HG03175 (cell line): ENCODE measurements around the gene AKT2.

Experiments used
- ATAC-seq: cut with Tn5 transposase; IDR thresholded peaks from one replicate; pipeline ENCODE4 v1.9.1; 2021; ENCODE audit warnings: mild to moderate bottlenecking, moderate library complexity; ENCODE audit not compliant: unreplicated experiment

The AKT2 gene

DNA sequence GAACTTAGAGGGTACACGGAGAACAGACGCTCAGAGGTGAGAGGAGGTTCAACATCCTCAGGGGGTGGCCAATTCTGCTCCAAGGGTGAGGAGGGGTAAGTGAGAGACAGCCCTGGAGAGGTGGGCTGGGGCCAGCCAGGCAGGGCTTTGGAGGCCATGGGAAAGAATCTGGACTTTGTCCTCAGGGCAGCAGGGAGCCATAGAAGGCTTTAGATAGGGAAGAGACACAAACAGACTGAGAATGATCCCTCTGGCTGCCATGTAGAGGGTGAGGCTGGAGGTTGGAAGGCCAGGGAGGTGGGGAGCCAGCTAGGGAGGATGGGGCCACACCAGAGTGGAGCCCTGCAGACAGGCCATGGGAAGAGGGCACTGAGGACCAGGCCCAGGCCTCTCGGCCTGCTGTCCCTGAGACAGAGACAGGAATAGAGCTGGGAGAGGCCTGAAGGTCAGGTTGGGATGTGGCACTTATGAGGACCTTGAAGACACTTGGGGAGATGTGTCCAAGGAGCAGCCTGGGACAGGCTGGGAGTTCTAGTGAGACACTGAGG, 29.5 kb downstream of the AKT2 start:
- ATAC-seq, result no peak

- no peak for ATAC-seq
These were observed 30.3 kb downstream of the AKT2 start for GRCh38 chr19:40254714-40255418.

DNA sequence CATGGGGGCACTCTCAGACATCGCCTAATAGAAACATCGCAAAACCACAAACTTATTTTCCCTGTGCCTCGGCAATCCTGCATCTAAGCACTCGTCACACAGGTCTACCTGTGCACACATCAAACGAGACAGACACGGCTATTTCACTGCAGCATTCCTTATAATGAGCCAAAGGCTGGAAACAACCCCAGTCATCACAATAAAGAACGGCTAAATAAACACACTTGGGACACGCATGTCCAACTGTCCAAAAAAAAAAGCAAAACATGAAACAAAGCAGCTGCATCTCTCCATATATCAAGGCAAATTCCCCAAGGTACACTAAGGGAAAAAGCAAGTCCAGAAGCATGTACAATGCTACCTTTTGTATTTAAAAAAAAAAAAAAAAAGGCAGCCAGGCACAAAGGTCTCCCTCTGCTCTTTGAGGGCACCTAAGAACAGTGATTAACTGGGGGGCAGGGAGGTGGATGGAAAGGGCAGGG, 31.5 kb downstream of the AKT2 start:
- ATAC-seq, result no peak

DNA sequence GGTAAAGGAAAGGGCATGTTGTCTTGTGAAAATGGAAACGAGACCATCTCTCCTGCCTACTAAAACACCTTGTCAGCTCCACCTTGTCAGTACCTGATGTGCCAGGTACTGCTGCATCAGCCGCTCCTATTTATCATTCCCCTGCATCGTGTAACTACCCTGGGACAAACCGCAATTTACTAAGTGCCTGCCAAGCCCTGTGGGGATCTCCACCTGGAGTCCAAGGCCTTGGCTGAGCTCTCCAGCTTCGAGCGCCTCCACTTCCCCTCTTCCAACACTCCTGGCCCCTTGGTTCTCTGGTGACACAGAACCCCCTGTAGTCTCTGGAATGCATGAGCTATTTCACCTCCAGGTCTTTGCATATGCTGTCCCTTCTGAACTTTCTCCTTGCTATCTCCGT, 32.8 kb downstream of the AKT2 start:
- no peak for ATAC-seq

- no peak for ATAC-seq
These were observed 33.2 kb downstream of the AKT2 start for GRCh38 chr19:40251991-40252390.

- ATAC-seq, result no peak
These were observed 33.9 kb downstream of the AKT2 start for GRCh38 chr19:40251244-40251643.

DNA sequence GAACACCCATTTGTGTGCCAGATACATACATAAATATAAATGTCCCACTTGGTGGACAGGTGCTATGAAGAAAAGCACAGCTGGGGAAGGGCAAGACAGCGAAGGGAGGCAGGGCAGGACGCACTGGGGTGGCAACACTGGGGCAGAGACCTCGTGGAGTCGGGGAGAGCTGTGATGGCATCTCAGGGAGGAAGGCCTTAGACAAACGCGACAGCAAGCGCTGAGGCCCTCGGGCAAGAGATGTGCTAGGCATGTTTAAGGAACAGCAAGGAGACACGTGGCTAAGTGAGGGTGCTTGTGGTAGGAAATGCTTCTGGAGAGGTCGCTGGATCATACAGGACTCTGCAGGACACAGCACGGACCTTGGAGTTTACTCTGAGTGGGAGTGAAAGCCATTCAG, 35.4 kb downstream of the AKT2 start:
- ATAC-seq, result no peak

- ATAC-seq, result no peak
These were observed 35.9 kb downstream of the AKT2 start for GRCh38 chr19:40249201-40249600.

DNA sequence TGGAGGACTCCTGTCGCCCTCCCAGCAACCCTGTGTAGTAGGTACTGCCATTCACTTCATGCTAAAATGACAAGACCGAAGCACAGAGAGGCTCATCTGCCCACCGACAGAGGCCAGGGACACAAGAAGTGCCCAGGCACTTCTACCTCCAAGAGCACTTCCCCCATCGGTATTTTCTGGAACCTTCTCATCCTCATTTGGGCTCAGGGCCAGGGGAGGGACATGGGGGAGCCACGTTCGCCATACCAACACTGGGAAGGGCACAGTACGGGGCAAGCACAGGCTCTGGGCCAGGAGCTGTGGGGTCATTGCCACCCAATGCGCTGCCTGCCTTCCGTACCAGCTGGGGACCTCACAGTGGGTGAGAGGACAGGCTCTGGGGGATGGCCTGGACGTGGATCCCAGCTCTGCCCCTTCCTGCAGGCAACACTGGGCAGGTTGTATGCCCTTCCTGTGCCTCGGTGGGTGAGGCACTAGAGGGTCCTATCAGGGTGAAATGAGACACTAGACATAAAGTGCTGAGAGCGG, 37.3 kb downstream of the AKT2 start:
- ATAC-seq, result no peak

DNA sequence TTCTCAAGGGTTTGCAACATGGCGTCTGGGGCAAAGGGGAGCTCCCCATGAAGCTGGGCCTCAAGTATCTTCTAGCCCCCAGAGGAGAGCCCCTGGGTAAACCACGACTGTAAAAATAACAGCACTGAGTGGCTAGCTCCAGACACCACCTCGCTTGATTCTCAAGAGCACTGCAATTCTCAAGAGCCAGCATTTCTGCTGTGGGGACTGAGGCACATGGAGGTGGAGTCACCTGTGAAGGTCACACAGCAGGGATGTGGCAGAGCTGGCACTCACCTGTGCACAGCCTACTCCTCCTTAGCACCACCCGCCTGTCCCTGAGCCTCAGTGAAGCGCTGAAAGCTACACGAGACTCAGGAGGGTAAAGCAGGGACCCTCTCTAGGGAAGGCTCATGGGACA, 38.0 kb downstream of the AKT2 start:
- no peak for ATAC-seq

- no peak for ATAC-seq
These were observed 38.7 kb downstream of the AKT2 start for GRCh38 chr19:40246292-40247073.

- no peak for ATAC-seq
These were observed 39.5 kb downstream of the AKT2 start for GRCh38 chr19:40245506-40246128.

- no peak for ATAC-seq
These were observed 40.4 kb downstream of the AKT2 start for GRCh38 chr19:40244579-40245317.

GRCh38 chr19:40243181-40243580, 42.0 kb downstream of the AKT2 start:
- ATAC-seq, result no peak

- no peak for ATAC-seq
These were observed 42.7 kb downstream of the AKT2 start for GRCh38 chr19:40242480-40242879.

- ATAC-seq, result no peak
These were observed 43.2 kb downstream of the AKT2 start for GRCh38 chr19:40241809-40242384.

DNA sequence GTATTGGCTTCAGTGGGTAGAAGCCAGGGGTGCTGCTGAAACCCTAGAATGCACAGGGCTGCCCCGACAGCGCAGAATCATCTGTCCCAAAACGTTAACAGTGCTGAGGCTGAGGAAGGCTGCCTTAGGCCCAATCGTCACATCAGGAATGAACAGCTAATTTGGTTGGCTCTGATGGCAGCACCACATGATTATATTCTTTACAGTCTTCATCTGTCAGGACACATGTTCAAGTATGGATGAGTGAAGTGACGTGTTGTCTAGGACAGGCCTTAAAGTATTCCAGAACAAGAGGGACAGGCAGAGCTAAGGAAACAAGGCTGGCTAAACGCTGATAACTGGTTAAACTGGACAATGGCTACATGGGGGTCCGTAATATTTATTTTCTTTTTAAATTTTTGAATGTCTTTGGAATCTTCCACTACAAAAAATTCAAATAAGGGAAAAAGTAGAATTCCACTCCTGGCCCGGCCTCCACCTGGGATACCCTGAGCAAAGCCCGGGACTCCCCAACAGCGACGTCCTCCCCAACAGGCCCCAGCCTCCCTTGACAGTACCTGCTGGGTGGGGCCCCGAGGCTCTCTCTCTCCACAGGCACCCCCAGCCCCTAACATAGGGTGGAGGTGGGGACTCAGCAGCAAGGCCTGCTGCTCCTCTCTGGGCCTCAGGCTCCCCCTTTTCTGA, 43.9 kb downstream of the AKT2 start:
- no peak for ATAC-seq

DNA sequence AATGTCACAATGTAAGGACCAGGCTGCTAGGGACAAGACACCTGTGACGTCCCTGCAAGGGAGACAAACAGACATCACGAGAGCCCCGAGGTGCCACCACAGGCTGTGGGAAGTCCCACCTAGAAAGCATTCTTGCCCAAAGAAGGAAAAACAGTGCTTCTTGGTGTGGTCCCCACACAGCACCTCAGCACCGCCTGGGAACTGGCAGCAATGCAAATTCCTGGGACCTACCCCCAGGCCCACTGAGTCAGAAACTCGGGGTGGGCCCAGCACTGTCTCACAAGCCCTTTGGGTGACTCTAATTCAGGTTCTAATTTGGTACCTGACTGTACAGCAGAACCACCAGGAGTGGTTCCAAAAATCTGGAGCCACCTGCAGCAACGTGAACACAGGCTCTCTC, 44.8 kb downstream of the AKT2 start:
- no peak for ATAC-seq

DNA sequence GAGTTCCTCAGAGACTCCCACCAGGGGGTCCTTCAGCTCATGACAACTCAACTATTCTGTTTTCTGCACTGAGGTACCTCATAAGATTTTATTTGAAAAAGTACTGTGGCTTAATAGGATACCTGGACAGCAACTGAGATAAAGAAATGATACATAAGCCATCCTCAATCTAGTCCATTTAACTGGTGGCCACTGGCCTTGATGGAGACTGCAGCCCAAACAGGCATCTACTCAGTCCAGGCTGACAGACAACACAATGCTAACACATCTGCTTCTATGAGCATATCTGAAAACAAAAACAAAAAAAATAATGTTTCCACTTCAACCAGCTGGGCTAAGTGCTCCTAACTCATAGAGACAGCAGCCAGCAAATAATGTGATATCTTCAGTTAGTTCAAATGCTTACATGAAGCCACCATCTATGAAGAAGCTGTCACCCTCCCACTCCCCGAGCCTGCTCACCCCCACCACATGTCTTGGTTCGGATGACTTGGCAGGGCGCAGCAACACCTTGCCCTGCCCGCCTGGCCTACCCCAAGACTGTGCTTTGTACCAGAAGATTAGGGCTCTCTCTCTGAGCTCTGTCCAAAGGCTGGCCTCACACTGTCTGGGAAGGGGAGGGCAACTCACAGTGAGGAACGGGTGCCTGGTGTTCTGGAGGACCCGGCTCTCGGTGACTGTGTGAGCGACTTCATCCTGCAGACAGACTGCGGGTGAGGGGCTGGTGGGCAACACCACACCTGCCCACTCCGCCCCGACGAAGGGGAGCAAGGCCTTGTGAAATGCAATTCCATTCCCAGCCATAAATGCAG, 45.5 kb downstream of the AKT2 start:
- ATAC-seq, result no peak
